Thyroid gland (tissue), 4 donors: ENCODE measurements around the gene GOLPH3L.

Experiments used
- POLR2A ChIP-seq, 2 donors: fragments of 450-650 bp; IDR thresholded peaks; one replicate each; pipeline ENCODE4 v1.6.1; 2017; ENCODE audit warnings: antibody characterized with exemption in 2 of 2, mild to moderate bottlenecking in 2 of 2, moderate library complexity in 1 of 2
- TF ChIP-seq, protein P1 (sequence below), 6 experiments: fragments of 200-600 bp in 3 of 6; fragments of 450-650 bp in 3 of 6; sonication (generic) in 3 of 6; IDR thresholded peaks; one replicate each; pipeline ENCODE4 v1.5.1; 2016 to 2019; ENCODE audit warnings: antibody characterized with exemption in 6 of 6, mild to moderate bottlenecking in 2 of 6, inconsistent platforms in 1 of 6, moderate library complexity in 1 of 6

DNA sequence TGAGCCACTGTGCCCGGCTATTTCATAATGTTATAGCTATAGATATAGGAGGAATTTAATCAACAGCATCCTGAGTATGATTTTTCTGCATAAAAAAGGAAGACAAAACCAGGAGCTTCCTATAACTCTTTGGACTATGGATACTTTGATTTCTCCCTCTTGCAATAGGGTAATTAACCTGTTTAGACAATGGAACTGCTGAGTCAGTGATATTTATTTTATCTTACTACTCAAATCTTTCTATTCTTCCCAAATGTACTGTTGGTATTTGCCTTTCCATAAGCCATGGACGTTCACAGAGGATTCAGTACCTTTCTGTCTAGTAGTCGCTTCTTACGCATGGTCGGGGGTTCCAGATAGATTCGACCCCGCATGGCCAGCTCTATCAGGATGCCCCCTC lies 33.6 kb downstream of the GOLPH3L start:
- no peak for TF ChIP-seq POLR2A (IDR thresholded peaks at IDR 0.05)
- TF ChIP-seq, protein P1, sequence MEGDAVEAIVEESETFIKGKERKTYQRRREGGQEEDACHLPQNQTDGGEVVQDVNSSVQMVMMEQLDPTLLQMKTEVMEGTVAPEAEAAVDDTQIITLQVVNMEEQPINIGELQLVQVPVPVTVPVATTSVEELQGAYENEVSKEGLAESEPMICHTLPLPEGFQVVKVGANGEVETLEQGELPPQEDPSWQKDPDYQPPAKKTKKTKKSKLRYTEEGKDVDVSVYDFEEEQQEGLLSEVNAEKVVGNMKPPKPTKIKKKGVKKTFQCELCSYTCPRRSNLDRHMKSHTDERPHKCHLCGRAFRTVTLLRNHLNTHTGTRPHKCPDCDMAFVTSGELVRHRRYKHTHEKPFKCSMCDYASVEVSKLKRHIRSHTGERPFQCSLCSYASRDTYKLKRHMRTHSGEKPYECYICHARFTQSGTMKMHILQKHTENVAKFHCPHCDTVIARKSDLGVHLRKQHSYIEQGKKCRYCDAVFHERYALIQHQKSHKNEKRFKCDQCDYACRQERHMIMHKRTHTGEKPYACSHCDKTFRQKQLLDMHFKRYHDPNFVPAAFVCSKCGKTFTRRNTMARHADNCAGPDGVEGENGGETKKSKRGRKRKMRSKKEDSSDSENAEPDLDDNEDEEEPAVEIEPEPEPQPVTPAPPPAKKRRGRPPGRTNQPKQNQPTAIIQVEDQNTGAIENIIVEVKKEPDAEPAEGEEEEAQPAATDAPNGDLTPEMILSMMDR (IDR thresholded peaks at IDR 0.05): no peak
